Central memory CD8-positive, alpha-beta T cell (primary cell): ENCODE measurements around the gene INPP4B.
A peak's percentile ranks its signal among the peaks of the same experiment; 100 is the strongest.
"Not testable (repeated sequence)": the region's sequence is repeated elsewhere in the genome, so short reads cannot be mapped to it uniquely, and the experiment has no call there.

ENCODE experiments used
- ATAC-seq: fragments of 150-1000 bp; cut with Tn5 transposase; replicated peaks from 2 replicates; pipeline ENCODE4 v1.10.0; 2022; ENCODE audit warnings: mild to moderate bottlenecking, moderate FRiP score, moderate number of reproducible peaks; ENCODE audit not compliant: poor library complexity, severe bottlenecking; ENCODE audit errors: extremely low read depth
- DNase-seq, 2 donors: peaks; one replicate each; pipeline ENCODE4 v3.0.0; 2021; ENCODE audit warnings: low spot score in 2 of 2
- H3K27ac Mint-ChIP-seq: one replicate; pipeline ENCODE4 v1.8.0; 2022; ENCODE audit warnings: low read depth, mild to moderate bottlenecking, moderate library complexity, mixed read lengths
- H3K27me3 Mint-ChIP-seq: one replicate; pipeline ENCODE4 v1.8.0; 2022; ENCODE audit warnings: mixed read lengths
- H3K36me3 Mint-ChIP-seq: one replicate; pipeline ENCODE4 v1.8.0; 2022; ENCODE audit warnings: mild to moderate bottlenecking, moderate library complexity, mixed read lengths; ENCODE audit not compliant: insufficient read depth
- H3K4me1 Mint-ChIP-seq: one replicate; pipeline ENCODE4 v1.8.0; 2022; ENCODE audit warnings: mixed read lengths
- H3K4me3 Mint-ChIP-seq: one replicate; pipeline ENCODE4 v1.8.0; 2022; ENCODE audit warnings: mild to moderate bottlenecking, moderate library complexity, mixed read lengths
- H3K9me3 Mint-ChIP-seq: one replicate; pipeline ENCODE4 v1.8.0; 2022; ENCODE audit warnings: mixed read lengths

Gene INPP4B

DNA sequence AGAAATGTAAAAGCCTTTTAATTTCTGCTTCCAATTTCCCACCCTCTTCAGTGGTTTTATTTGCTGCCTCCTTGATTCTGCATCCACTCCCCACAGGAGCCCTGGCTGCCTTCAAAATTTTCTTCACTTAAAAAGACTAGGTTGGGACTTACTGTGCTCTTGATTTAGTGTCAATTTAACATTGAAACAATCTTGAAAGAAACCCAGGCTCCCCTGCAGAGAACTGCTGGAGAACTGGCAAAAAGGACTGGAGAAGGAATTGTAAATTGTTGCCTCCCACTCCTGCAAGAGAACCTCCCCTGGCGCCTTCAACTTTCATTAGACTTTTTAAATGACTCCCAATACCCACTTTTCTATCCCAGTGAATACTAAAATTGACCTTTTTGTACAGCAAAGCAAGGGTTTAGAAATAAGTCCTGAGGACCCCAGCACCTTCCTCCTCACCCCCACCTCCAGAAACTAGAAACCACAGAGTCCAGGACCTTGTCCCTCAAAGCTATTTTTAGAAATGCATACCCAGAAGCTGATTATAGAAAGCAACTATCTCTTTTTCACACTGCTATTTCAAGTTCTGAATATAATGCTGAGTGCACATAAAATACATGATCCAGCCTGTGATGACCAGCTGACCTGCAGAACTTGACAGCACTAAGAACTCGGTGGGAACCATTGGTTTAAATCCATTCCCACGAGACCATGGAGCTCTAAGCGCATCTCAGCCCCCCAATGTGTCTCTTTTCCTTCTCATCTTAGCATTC, 155.5 kb downstream of the INPP4B start:
- Mint-ChIP-seq H3K27ac (no peak overlapping the region), H3K9me3 (no peaks in the 10 kb centered on the region), H3K27me3 (no peaks in the 10 kb centered on the region), H3K4me3 (no peak overlapping the region), H3K36me3 (no peaks in the 10 kb centered on the region), H3K4me1 (no peaks in the 10 kb centered on the region)
- DNase-seq (no peak), ATAC-seq (no peak)

DNA sequence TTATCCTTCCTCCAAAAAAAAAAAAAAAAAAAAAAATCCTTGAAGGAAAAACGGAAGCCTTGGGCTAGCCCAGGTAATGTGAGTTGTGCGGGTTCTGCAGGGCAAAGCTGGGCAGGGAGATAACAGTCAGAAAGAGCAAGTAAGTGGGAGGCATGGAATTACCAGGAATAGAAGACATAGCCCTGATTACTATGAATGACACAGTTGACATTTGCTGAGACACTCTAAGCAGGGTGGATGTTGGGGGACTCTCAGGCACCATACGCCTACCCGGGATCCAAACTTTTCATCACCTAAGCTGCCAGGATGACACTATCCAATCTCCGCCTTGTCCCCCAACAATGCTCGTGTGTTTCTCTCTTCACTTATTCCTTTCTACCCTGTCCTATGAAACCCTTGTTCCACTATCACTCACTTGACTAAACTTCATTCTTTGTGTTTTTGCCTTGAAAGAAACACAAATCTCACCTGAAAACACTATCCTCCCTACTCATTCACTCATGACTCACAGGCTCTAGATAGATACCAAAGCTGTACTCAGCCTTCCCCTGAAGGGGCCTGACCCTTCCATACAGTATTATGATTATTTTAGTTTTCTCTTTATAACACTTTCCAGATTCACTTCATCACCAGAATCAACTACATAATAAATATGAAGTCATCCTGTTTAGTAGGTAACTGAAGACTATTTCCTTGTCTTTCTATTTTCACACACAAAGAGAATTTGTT, 158.4 kb downstream of the INPP4B start:
- Mint-ChIP-seq H3K27ac (no peak overlapping the region), H3K9me3 (no peaks in the 10 kb centered on the region), H3K4me3 (no peak overlapping the region), H3K27me3 (peaks cover 13% of the 10 kb centered on the region), H3K36me3 (no peaks in the 10 kb centered on the region), H3K4me1 (no peaks in the 10 kb centered on the region)
- ATAC-seq (no peak), DNase-seq (no peak)

DNA sequence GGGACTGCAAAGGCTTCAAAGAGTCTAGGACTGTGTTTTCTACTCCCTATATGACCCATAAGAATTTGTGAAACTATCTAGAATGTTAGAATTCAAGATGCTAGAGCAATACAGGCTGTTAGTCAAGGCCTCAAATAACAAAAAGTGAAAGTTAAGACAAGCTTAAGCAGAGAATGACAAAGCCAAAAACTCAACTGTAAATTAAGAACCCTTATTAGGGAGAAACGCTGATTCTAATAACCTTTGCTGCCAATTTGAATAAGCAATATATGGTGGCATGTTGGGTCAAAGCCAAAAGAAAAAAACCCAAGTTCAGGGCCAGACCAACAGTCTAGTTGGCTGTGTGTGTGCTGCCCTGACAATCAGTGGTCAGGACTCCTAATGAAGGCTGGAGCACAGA, 160.0 kb downstream of the INPP4B start:
- ATAC-seq, result no peak
- no peaks in the 10 kb centered on the region for H3K36me3 Mint-ChIP-seq
- H3K9me3 Mint-ChIP-seq, result no peaks in the 10 kb centered on the region
- no peaks in the 10 kb centered on the region for H3K4me1 Mint-ChIP-seq
- H3K27ac Mint-ChIP-seq, result no peak overlapping the region
- H3K4me3 Mint-ChIP-seq, result no peak overlapping the region
- DNase-seq, result no peak
- peaks cover 13% of the 10 kb centered on the region for H3K27me3 Mint-ChIP-seq

DNA sequence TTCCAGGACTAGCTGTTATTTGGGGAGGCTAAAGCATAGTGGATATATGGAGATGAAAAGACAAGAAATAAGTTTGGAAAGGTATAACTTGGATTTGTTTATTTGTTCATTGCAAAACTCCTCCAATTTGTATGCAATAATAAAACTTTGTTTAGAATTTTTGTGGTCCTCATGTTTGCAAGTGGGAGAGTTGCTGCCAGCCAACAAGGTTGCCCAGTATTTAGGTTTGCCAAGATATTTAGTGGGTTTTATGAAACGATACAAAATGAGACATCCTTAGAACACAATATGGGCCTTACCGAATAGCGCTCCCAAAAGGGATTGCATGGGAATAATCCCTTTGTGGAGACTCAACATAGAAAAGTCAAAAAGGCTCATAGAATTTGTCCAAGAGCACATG, 162.1 kb downstream of the INPP4B start:
- DNase-seq (no peak), ATAC-seq (no peak)
- H3K36me3 Mint-ChIP-seq, result no peaks in the 10 kb centered on the region
- peaks cover 13% of the 10 kb centered on the region for H3K27me3 Mint-ChIP-seq
- H3K27ac Mint-ChIP-seq, result no peak overlapping the region
- H3K9me3 Mint-ChIP-seq, result no peaks in the 10 kb centered on the region
- no peak overlapping the region for H3K4me3 Mint-ChIP-seq
- no peaks in the 10 kb centered on the region for H3K4me1 Mint-ChIP-seq

DNA sequence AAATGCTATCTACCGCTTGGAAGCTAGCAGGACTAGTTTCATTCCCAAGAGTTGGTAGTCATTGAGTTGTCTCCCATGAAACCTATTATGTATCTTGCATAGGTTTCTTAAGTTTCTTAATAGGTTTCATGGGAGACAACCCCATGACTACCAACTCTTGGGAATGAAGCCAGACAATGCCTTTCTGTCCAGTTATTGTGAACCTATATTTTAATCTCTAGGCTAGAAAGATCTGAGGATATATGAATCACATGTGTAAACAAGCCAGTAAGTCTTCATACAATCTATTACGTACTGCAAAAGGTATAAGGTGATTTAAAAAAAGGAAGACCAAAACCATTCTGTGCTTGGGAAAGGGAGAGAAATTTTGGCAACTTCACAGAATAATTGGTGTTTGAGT, 162.6 kb downstream of the INPP4B start:
- no peaks in the 10 kb centered on the region for H3K9me3 Mint-ChIP-seq
- peaks cover 13% of the 10 kb centered on the region for H3K27me3 Mint-ChIP-seq
- ATAC-seq (no peak), DNase-seq (no peak)
- no peak overlapping the region for H3K4me3 Mint-ChIP-seq
- no peaks in the 10 kb centered on the region for H3K36me3 Mint-ChIP-seq
- no peaks in the 10 kb centered on the region for H3K4me1 Mint-ChIP-seq
- H3K27ac Mint-ChIP-seq, result no peak overlapping the region

DNA sequence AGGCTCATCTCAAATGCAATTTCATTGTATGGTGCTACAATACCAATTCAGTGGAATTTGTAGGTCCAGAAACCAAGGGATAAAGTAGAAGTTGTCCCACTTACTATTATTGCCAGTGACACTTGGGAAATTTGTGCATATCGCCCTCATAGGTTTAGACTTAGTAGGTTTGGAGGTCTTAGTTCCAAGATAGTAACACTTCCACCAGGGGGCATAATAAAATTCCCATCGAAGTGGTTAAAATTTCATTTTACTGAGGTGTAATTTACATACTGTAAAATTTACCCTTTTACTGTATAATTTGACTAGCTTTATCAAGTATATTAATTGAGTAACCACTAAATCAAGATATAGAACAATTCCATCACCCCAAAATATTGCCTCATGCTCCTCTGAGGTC, 174.6 kb downstream of the INPP4B start:
- no peaks in the 10 kb centered on the region for H3K36me3 Mint-ChIP-seq
- no peak overlapping the region for H3K4me3 Mint-ChIP-seq
- peaks cover 29% of the 10 kb centered on the region for H3K9me3 Mint-ChIP-seq
- ATAC-seq (no peak), DNase-seq (no peak)
- no peak overlapping the region for H3K27ac Mint-ChIP-seq
- H3K27me3 Mint-ChIP-seq, result peaks cover 11% of the 10 kb centered on the region
- no peaks in the 10 kb centered on the region for H3K4me1 Mint-ChIP-seq

DNA sequence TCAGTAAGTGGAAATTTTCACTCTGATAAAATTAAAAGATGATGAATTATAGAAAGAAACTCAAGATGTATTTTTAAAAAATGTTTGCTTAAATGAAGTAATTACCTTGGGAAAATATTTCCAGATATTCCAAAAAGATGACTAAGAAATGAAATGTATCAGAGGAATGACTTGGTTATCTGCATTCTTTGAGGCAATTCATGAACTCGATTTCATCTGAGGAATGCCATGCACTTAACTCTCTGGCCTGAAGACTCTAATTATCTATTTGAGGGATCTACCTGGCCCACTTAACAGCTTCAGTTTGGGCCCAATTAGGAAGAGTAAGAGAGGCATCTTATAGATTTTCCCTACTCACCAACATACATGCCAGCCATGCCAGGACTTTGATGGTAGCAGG, 182.3 kb downstream of the INPP4B start:
- Mint-ChIP-seq H3K4me1 (no peaks in the 10 kb centered on the region), H3K27ac (no peak overlapping the region), H3K4me3 (no peak overlapping the region), H3K9me3 (peaks cover 15% of the 10 kb centered on the region), H3K27me3 (no peaks in the 10 kb centered on the region), H3K36me3 (peaks cover 3% of the 10 kb centered on the region)
- no peak for ATAC-seq
- DNase-seq, result no peak

DNA sequence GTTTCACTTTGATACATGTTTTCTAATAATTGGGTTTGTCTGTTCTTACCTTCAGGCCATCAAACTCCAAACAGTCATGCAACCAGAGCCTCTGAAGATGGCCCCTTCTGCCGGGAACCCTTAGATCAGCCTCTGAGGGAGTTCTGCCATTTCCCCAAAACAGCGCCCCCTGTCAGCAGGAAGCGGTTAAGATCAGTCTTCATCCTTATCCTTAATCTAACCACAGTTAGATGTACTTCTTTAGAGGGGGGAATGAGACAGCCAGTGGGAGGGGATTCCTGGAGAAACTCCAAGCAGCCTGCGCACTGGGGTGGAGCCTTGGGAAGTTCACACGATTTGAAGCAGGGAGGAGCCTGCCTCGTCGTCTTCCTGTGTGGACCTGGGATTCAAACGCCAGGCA, 185.4 kb downstream of the INPP4B start:
- no peak for ATAC-seq
- peaks cover 4% of the 10 kb centered on the region for H3K9me3 Mint-ChIP-seq
- H3K36me3 Mint-ChIP-seq, result peaks cover 3% of the 10 kb centered on the region
- no peaks in the 10 kb centered on the region for H3K27me3 Mint-ChIP-seq
- no peaks in the 10 kb centered on the region for H3K4me1 Mint-ChIP-seq
- no peak for DNase-seq
- H3K4me3 Mint-ChIP-seq, result no peak overlapping the region
- H3K27ac Mint-ChIP-seq, result no peak overlapping the region

DNA sequence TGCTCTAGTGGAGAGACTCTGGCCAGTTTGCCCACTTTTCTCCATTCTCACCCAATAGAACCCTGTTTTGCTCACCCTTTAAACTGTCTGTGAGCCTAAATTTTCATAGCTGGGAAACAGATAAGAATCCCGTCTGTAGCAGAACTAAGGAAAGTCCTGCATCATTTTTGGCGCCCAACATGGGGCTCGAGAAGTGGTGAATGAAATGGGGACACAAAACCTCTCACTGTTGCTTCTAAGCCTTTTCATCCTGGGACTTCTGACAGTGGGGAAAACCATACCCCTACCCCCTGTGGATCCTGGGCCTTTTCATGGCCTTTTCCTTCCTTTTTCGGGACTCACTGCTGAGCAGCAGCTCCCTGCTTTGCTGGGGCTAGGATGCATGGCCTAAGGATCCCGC, 189.9 kb downstream of the INPP4B start:
- Mint-ChIP-seq H3K4me3 (no peak overlapping the region), H3K27ac (no peak overlapping the region), H3K36me3 (peaks cover 3% of the 10 kb centered on the region), H3K4me1 (no peaks in the 10 kb centered on the region), H3K9me3 (peaks cover 18% of the 10 kb centered on the region), H3K27me3 (no peaks in the 10 kb centered on the region)
- ATAC-seq (no peak), DNase-seq (no peak)

DNA sequence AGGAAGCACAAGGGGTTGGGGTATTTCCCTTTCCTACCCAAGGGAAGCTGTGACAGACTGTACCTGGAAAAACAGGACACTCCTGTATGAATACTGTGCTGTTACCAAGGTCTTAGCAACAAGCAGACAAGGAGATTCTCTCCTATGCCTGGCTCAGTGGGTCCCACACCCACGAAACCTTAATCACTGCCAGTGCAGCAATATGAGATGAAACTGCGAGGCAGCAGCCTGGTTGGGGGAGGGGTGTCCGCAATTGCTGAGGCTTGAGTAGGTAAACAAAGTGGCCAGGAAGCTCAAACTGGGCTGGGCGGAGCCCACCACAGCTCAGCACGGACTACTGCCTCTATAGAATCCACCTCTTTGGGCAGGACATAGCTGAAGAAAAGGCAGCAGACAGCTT, 197.7 kb downstream of the INPP4B start:
- Mint-ChIP-seq H3K4me1 (peaks cover 6% of the 10 kb centered on the region), H3K4me3 (no peak overlapping the region), H3K36me3 (peaks cover 6% of the 10 kb centered on the region), H3K27me3 (no peaks in the 10 kb centered on the region), H3K27ac (no peak overlapping the region), H3K9me3 (peaks cover 31% of the 10 kb centered on the region)
- DNase-seq, result no peak
- ATAC-seq, result no peak

DNA sequence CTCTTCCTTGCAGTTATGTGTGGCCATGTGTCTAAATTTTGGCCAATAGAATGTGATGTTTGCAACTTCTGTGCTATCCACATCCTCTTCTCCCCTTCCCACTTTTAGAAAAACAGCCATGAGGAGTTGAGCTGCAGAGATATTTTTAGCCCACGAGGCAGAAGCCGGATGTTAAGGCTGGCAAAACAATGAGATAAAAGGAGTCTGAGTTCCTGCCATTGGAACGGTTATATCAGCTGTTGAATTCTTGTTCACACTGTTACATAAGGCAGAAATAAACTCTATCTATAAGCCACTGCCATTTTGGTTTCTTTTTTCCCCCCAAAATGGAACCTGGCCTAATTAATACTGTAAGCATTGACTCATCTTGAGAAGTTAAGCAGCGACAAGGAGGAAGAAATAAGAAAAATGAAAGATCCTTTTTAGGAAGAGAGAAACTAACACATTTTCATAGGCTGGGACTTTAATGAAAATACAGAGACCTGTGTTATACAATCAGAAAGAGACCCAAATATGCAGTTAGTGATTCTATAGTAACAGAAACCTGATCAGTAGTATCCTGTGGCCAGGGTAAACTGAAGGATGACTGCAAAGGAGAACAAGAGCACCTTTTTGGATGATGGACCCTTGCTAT, 200.5 kb downstream of the INPP4B start:
- peak overlapping the region; percentile 6 for H3K4me3 Mint-ChIP-seq
- no peak for ATAC-seq
- peak overlapping the region; percentile 56 for H3K27ac Mint-ChIP-seq

DNA sequence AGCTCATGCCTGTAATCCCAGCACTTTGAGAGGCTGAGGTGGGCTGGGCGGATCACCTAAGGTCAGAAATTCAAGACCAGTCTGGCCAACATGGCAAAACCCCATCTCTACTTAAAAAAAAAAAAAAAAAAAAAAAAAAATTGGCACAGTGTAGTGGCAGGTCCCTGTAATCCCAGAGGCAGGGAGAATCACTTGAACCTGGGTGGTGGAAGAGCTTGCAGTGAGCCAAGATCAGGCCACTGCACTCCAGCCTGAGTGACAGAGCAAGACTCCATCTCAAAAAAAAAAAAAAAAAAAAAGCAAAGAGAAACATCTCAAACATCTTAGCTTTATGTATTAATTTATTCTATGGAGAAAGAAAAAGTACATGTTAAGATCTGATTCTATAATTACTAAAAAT, 201.5 kb downstream of the INPP4B start:
- H3K27ac Mint-ChIP-seq, H3K4me3 Mint-ChIP-seq: not testable (repeated sequence)

More for the DNA sequence above, 200.5 kb downstream of the INPP4B start:
- Mint-ChIP-seq H3K27me3 (no peaks in the 10 kb centered on the region), H3K4me1 (peaks cover 6% of the 10 kb centered on the region), H3K9me3 (peaks cover 17% of the 10 kb centered on the region), H3K36me3 (peaks cover 6% of the 10 kb centered on the region)
- DNase-seq, result no peak

DNA sequence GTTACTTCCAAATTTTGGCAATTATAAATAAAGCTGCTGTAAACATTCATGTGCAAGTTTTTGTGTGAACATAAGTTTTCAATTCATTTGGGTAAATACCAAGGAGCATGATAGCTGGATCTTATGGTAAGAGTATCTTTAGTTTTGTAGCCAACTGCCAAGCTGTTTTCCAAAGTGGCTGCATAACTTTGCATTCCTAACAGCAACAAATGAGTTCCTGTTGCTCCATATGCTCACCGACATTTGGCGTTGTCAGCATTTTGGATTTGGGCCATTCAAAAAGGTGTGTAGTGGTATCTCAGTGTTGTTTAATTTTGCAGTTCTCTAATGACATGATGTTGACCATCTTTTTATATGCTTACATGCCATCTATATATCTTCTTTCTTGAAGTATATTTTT, 208.5 kb downstream of the INPP4B start:
- H3K36me3 Mint-ChIP-seq, result no peaks in the 10 kb centered on the region
- no peak overlapping the region for H3K4me3 Mint-ChIP-seq
- no peaks in the 10 kb centered on the region for H3K27me3 Mint-ChIP-seq
- H3K27ac Mint-ChIP-seq, result no peak overlapping the region
- DNase-seq, result no peak
- H3K9me3 Mint-ChIP-seq, result peaks cover 5% of the 10 kb centered on the region
- H3K4me1 Mint-ChIP-seq, result no peaks in the 10 kb centered on the region
- ATAC-seq, result no peak

More for the DNA sequence above, 201.5 kb downstream of the INPP4B start:
- H3K4me1 Mint-ChIP-seq, DNase-seq, H3K36me3 Mint-ChIP-seq, ATAC-seq, H3K9me3 Mint-ChIP-seq, H3K27me3 Mint-ChIP-seq: not testable (repeated sequence)
